NCI-H526 (cell line): Measurements from ENCODE around the gene UBE2J2.
A peak's percentile ranks its signal among the peaks of the same experiment; 100 is the strongest.

Experiments used
- DNase-seq, 2 experiments: peaks; one replicate each; lab custom pipeline; 2025; lab: John Stamatoyannopoulos, UW

UBE2J2 gene

GRCh38 chr1:1226566-1227362 is 46.9 kb downstream of the UBE2J2 start:
- no peak for DNase-seq

DNA sequence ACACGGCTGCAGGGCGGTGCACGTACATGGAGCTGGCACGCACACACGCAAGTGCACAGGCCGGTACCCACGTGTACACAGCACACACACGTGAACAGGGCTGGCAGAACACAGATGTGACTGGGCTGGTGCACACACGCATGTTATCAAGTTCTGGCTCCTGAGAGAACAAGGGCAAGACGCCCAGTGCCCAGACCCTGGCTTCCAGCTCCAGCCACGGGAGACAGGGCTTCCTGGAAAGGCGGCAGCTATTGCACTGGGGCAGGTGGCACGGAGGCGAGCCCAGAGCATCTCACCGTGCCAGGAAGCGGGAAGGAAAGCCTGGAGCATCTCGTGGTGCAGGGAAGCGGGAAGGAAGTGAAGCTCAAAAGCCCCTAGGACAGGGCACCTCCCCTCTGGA is 47.7 kb downstream of the UBE2J2 start:
- DNase-seq, result no peak

- DNase-seq, result no peak
These were observed 48.3 kb downstream of the UBE2J2 start for GRCh38 chr1:1225238-1225845.

DNA sequence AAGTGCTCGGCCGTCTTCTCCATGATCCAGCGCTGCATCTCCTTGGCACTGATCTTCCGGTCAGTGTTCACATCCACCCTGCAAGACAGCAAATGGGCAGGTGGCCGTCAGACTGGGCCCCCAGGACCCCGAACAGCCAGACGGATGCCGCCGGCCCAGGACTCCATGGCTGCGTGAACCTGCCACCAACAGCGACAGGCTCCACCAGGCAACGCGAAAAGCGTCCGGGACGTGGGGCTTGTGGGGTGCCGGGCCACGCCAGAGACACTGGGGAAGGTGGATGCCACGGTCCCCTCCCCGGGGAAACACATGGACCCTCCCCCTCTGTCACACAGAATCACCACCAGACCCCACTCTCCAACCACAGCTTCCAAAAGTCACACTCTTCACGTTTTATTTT is 49.8 kb downstream of the UBE2J2 start:
- no peak for DNase-seq

GRCh38 chr1:1223321-1223720 is 50.3 kb downstream of the UBE2J2 start:
- no peak for DNase-seq

- DNase-seq, result no peak
These were observed 51.0 kb downstream of the UBE2J2 start for GRCh38 chr1:1222575-1223225.

DNA sequence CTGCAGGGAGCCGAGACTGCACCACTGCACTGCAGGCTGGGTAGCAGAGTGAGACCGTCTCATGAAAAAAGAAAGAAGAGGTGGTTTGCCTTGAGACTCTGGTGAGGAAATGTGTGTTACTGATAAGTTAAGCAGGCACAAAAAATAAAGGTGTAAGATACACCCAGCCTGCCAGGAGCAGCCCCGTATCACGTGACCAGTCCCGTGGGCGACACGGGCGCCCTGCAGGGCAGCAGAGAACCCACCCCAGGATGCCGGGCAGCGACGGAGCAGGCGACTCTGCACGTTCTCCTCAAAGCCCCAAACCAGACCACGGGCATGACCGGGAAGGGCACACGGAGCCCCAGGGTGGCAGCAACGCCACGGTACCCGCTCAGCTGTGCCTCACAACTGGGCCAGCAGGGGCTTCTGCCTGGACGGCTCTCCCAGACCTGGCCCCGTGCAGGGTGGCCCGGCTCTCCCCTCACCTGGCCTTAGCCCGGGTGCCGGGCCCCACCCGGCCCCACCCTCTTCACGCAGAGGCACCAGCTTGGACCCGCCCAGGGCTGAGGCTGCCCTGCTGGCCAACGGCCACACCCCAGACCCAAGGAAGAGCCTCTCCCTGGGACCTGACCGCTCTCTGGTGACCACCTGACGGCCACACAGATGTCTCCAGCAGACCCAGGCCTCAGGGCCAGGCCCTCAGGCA is 51.6 kb downstream of the UBE2J2 start:
- no peak for DNase-seq

DNA sequence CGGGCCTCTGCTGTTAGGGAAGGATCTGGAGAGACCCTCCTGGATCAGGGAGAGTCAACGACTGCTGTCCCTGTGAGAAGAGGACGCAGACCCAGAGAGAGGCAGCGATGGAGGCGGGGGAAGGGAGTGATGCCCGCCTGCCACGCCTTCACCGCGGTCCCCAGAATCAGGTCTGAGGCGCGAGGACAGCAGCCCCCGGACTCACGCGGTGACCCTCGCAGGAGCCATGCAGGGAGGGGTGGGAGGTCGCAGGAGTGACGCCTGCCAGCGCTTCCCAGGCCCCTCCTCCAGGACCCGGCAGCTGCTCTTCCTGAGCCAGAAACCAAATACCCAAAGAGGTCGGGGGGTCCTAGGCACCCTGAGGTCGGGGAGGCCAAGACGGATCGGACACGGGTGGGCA is 53.5 kb downstream of the UBE2J2 start:
- DNase-seq, result no peak

- DNase-seq, result no peak
These were observed 54.3 kb downstream of the UBE2J2 start for GRCh38 chr1:1219341-1219740.

DNA sequence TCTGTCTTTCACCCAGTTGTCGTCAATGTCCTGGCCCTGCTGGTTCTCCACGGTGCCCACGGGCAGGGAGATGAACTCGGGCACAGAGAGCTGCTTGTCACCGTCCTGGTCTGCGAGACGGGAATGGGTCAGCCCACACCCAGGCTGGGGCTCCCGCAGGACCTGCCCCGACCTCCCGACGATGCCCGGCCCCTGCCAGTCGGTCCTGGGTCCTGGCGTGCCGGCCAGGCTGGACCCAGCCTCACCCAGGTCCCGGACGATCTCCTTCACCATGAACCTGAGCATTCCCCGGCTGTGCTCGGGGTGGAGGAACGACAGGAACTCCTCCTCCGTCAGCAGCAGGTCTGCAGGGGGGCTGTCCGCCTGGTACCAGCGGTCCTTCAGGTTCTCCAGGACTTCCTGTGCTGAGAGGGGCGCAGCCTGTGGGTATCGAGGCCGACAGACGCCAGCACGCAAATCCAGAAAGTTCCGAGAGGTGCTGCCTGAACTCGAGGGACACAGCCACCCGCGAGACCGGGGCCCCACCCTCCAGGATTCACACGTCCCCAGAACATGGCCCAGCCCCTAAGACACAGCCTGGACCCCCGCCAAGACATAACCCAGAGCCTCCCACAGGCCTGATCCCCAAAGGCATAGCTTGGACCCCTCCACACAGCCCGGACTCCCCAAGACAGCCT is 55.0 kb downstream of the UBE2J2 start:
- DNase-seq, result no peak

- DNase-seq, result peak in 1 of 2 experiments; percentile 41
These were observed 55.8 kb downstream of the UBE2J2 start for GRCh38 chr1:1217621-1218523.

DNA sequence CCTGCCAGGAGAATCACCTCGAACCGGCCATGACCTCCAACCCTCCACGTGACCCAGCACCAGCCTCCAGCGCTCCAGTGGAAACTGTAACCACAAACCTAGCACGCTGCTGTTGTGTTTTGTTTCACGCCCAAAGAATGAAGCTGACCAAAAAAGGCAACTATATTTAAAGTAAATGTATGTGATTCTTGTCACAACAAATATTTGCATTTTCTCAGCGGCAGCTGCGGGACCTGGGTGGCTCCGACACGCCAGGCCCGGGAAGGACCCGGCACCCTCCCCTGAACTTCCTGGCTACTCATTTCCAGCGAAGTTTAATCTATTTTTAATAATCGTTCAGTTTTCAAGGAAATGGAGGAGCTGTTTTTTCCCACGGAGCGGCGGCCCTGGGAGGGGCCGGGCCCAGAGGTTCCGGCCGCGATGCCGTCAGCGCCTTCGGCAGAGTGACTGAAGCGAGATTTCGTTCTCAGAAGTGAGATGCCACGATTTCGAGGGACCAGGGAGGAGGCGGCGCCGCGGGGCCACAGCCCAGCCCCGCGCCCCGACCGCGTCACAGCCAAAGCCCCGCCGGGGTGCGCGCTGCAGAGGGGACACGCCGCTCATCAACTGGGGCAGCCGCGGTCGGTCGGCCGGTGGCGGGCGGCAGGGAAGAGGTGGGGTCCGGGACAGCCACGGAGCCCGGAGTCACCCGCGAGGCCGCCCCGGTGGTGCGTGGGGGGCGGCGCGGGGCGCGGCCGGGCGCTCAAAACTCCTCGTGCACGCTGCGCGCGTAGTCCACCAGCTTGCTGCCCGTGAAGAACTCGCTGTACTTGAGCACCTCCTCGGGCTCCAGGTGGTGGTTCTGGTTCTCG is 56.7 kb downstream of the UBE2J2 start:
- DNase-seq, result peak in 1 of 2 experiments; percentile 69

DNA sequence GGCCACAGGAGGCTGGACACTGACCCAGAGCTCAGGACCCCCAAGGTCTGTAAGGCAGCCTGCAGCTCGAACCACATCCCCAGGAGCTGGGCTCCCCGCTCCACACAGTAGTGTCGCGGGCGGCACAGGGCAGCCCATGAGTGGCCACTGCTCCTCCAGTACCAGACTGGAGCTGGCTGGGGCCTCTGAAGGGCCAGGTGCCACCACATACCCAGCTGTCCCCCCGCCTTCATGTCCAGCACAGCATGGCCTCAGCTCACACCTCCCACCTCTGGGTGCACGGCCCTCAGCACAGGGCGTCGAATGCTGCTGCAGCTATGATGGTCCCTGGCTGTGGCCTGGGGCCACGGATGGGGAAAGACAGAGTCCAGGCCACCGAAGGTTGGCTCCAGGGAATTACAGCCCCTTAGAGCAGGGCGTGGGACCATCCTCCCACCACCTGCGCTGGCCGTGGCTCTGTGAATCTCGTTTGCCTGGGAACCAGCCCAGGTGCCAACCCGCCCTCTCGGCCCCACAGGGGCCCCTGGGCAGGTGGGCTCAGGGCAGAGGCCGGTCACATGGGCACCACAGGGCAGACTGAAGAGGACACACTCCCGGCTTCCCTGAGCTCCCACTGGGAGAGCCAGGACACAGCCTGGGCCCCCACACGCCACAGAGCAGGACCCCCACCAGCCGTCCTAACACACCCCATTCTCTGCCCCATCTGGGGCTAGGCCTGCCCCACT is 57.6 kb downstream of the UBE2J2 start:
- no peak for DNase-seq

- no peak for DNase-seq
These were observed 58.5 kb downstream of the UBE2J2 start for GRCh38 chr1:1215080-1215676.

- no peak for DNase-seq
These were observed 60.0 kb downstream of the UBE2J2 start, which contains the start of gene TNFRSF4 for GRCh38 chr1:1213345-1214265. TNFRSF4 (minus strand) TSS chr1:1214153; CDS start chr1:1214127, 26 bp downstream.

- no peak for DNase-seq
These were observed 60.8 kb downstream of the UBE2J2 start for GRCh38 chr1:1212780-1213344.
